ENCODE results near the gene P2RX4.
"Not testable (repeated sequence)": the region's sequence is repeated elsewhere in the genome, so short reads cannot be mapped to it uniquely, and the experiment has no call there.

P2RX4 gene

GRCh38 chr12:121229826-121230537, 20.1 kb downstream of the P2RX4 start:
- peak; percentile 89 for DNase-seq
- not testable (repeated sequence) for H3K4me3 ChIP-seq (ENCODE audit: low read depth, low read length); H3K4me1 ChIP-seq; H3K36me3 ChIP-seq; H3K9me3 ChIP-seq; H3K27me3 ChIP-seq
- TF ChIP-seq CTCF (IDR thresholded peaks at IDR 0.05; ENCODE audit: low read depth, low read length) = peak; percentile 96

- no peaks in the 10 kb centered on the region for H3K27me3 ChIP-seq
- no peaks in the 10 kb centered on the region for H3K9me3 ChIP-seq
- no peaks in the 10 kb centered on the region for H3K4me1 ChIP-seq
- H3K36me3 ChIP-seq = no peaks in the 10 kb centered on the region
- no peak for DNase-seq
- no peak for TF ChIP-seq CTCF (IDR thresholded peaks at IDR 0.05; ENCODE audit: low read depth, low read length)
- no peak overlapping the region for H3K4me3 ChIP-seq (ENCODE audit: low read depth, low read length)
Measured at GRCh38 chr12:121230538-121230907, 20.6 kb downstream of the P2RX4 start.

GRCh38 chr12:121232163-121232562, 22.2 kb downstream of the P2RX4 start:
- DNase-seq = no peak
- H3K36me3 ChIP-seq = peaks cover 3% of the 10 kb centered on the region

GRCh38 chr12:121232977-121233627, 23.2 kb downstream of the P2RX4 start:
- no peak overlapping the region for H3K4me3 ChIP-seq (ENCODE audit: low read depth, low read length)
- no peak for DNase-seq

More at GRCh38 chr12:121232163-121232562, 22.2 kb downstream of the P2RX4 start:
- Histone ChIP-seq H3K9me3 (no peaks in the 10 kb centered on the region), H3K27me3 (no peaks in the 10 kb centered on the region), H3K4me1 (no peaks in the 10 kb centered on the region), H3K4me3 (ENCODE audit: low read depth, low read length) (no peak overlapping the region)
- TF ChIP-seq CTCF (IDR thresholded peaks at IDR 0.05; ENCODE audit: low read depth, low read length) = no peak

GRCh38 chr12:121233628-121234020, 23.7 kb downstream of the P2RX4 start:
- DNase-seq = no peak
- Histone ChIP-seq H3K4me3 (ENCODE audit: low read depth, low read length) (no peak overlapping the region), H3K4me1 (no peaks in the 10 kb centered on the region), H3K36me3 (peaks cover 3% of the 10 kb centered on the region), H3K9me3 (no peaks in the 10 kb centered on the region), H3K27me3 (no peaks in the 10 kb centered on the region)
- TF ChIP-seq CTCF (IDR thresholded peaks at IDR 0.05; ENCODE audit: low read depth, low read length) = no peak

More at GRCh38 chr12:121232977-121233627, 23.2 kb downstream of the P2RX4 start:
- Histone ChIP-seq H3K36me3 (peaks cover 3% of the 10 kb centered on the region), H3K27me3 (no peaks in the 10 kb centered on the region), H3K9me3 (no peaks in the 10 kb centered on the region), H3K4me1 (no peaks in the 10 kb centered on the region)
- TF ChIP-seq CTCF (IDR thresholded peaks at IDR 0.05; ENCODE audit: low read depth, low read length) = peak; percentile 10; the same call in 1 of the 2 replicates

- H3K4me3 ChIP-seq (ENCODE audit: low read depth, low read length) = no peak overlapping the region
- no peaks in the 10 kb centered on the region for H3K4me1 ChIP-seq
- no peak for TF ChIP-seq CTCF (IDR thresholded peaks at IDR 0.05; ENCODE audit: low read depth, low read length)
- no peaks in the 10 kb centered on the region for H3K27me3 ChIP-seq
- no peaks in the 10 kb centered on the region for H3K9me3 ChIP-seq
- DNase-seq = no peak
- H3K36me3 ChIP-seq = peaks cover 3% of the 10 kb centered on the region
Measured at GRCh38 chr12:121236776-121237175, 26.8 kb downstream of the P2RX4 start.
